Stimulated activated CD4-positive, alpha-beta T cell treated with anti-CD3 and anti-CD28 coated beads, Interleukin-12 subunit alpha, Interleukin-12 subunit beta, amount 100 ng/mL, for 24 hours (primary cell): ENCODE measurements around the gene A1BG.

Source experiments
- DNase-seq, 2 experiments: peaks; one replicate each; pipeline ENCODE4 v3.0.0-alpha.2; 2020; ENCODE audit warnings: low read depth in 2 of 2

The A1BG gene

GRCh38 chr19:58352760-58353671 is at the start of gene A1BG:
TSS of gene A1BG (minus strand) at chr19:58353492. CDS start at chr19:58353437, 55 bp downstream.
- no peak for DNase-seq

DNA sequence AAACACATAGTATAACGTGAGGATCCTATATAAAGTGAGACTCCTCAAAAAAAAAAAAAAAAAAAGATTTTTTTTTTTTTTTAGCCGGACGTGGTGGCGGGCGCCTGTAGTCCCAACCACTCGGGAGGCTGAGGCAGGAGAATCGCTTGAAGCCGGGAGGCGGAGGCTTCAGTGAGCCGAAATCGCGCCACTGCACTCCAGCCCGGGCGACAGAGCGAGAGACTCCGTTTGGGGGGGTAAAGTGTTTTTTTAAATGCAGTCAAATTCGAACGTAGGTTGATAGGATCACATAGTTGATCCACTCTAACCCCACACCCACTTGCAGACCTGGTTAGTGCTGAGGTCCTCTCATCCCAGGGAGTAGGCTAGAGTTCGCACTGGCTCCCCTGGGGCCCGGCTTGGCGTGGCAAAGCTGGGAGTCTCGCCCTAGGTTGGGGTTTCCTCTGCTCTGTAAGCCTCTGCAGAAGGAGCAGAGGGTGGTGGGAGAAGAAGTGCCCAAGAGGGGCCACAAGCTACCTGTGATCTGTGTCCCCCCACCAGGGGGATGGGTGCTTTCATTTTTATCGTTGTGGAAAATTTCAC is 48.6 kb upstream of the A1BG start:
- no peak for DNase-seq

DNA sequence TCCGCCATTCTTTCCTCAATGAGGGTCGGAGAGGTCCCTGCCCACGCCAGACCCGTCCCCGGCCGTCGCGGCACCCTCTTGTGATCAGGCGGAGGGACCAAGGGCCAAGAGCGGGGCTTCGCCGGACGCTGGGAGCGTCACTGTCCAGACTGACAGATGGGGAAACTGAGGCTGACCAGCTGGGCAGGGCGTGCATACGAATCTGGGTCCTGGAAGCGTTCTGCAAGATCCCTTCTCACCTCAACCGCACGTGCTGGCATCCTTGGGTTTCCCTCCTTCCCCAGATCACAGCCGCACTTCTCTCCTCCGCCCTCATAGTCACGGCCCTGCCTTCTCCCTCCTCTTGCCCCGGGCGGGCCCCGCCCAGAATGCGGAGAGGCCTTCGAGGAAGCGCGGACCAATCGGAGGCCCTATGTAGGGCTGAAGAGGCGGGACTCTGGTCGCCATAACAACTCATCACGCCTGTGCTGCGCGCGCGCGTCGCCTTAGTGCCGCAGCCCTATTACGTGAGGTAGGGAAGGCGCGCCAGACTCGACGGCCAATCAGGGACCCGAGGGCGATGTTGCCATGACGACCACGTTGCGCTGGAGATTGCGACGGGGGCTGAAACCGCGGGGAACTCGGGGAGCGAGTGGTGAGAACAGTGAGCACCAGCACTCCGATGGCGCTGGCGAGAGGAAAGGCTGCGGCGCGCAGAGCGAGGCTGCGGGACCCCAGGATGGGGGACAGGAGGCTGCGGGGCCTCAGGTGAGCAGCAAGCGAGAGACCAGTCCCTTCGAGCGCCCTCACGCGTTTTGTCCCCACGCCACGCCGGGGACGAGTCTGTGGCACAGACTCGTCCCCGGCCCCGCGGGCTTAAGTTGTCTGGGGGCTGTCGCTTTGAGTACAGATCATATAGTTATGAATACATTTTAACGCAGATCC is 47.9 kb upstream of the A1BG start:
- peak; percentile 98 to 99 for DNase-seq

- no peak for DNase-seq
Measured at GRCh38 chr19:58400316-58400915, 47.1 kb upstream of the A1BG start.

GRCh38 chr19:58399903-58400302 is 46.6 kb upstream of the A1BG start:
- DNase-seq = no peak

GRCh38 chr19:58398545-58398944 is 45.3 kb upstream of the A1BG start:
- DNase-seq = no peak

GRCh38 chr19:58398087-58398486 is 44.8 kb upstream of the A1BG start:
- no peak for DNase-seq

DNA sequence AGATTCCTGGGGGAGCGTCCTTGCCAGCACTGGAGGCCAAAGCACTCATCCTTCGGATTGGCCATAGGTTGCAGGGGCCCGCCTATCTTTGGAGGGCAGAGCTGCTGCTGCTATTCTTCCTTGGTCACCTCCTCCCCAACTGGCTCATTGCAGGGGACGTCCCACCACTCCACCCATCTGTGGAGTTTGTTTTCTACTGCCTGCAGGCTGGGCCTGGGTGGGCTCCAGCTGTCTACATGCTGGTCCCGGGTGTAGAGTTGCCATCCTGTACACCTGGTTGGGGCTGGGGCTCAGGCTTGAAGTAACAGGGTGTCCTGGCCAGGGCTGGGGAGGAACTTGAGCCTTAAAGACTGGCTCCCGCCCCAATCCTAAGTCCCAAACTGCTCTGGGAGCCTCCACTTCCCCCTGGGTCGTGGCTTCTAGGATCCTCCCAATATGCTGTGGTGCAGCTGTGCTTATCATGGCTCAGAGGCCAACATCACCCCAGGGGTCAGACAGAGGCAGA is 44.3 kb upstream of the A1BG start:
- no peak for DNase-seq

DNA sequence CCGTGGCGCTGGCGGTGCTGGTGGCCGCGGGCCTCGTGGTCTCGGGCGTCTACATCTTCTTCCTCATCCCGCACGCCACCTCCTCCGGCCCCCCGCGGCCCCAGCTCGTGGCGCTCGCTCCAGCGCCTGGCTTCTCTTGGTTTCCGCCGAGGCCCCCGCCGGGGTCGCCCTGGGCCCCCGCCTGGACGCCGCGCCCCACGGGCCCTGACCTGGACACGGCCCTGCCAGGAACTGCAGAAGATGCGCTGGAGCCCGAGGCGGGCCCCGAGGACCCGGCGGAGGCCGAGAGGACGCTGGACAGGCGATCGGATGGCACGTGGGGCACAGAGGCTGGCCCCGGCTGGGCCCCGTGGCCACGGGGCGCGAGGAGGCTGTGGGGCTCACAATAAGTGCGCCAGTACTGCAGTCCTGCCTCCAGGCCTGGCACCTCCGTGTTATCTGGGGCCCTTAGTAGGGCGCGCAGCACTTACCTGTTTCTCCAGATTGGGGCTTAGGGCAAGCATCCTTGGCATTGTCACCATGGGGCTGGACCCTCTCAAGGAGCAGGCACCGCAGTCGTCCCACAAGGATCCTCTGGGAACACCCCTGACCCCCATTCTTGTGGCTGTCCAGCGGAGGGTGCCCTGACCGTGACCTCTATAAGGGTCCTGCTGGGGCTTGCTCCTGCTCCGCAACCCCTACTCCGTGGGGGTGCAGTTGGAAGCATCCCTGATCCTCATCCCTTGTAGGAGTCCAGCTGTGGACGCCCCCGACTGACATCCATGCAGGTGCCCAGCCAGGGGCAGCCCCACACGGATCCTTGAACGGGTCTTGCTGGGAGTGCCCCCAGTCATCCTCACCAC is 43.6 kb upstream of the A1BG start:
- DNase-seq = no peak

DNA sequence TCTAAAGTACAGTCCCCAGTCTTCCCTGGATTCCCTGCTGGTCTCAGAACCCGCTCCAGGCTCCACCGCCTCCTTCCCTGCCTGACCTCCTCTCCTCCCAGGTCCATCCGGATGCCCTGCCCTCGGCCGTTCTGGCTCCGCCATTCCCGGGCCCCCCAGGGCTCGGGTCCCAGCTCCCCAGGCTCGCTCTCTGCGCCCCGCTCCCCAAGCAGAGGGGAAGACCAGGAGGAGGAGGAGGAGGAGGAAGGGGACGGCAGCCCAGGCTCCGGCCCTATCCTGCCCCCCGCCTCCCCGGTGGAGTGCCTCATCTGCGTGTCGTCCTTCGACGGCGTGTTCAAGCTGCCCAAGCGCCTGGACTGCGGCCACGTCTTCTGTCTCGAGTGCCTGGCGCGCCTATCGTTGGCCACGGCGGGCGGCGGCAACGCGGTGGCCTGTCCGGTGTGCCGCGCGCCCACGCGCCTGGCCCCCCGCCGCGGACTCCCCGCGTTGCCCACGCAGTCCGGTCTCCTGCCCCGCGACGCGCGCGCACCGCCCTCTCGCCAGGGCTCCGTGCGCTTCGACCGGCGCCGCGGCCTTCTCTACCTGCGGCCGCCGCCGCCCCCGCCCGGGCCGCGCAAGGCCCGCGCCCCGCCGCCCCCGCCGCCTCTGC is 42.8 kb upstream of the A1BG start:
- DNase-seq = no peak

DNA sequence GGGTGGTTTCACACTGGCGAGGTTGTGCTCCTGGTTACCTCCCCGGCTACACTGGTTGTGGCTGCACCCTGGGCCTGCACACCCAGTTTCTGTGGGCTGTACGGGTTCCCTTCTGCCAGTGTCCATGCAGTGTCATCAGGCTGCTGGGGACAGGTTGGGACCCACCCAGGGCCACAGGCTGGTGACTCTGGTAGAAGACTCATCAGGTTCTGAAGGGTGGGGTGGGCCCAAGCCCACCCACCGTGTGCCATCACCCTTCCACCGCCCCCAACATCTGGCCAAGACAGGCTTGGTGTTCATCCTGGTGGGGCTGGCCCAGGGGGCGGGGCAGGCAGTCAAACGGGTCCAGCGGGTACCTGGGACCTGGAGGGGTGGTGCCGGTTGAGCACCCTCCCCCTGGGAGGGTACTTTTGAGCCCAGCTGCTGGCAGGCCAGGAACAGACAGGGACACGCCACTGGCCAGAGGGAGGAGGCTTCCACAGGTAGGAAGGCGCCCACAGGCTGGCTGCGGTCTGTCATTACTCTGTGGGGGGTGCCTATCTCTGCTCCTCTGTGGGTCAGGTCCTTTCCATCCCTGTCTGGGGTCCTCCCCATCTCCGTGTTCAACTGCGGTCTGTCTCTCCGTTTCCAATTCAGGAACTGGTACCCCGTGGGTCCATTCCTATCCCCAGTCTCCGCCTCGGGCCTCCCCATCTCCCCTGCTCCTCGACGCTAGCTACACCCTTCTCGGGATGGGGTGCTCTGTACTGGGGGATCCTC is 42.1 kb upstream of the A1BG start, which contains the start of gene RNF225:
TSS of gene RNF225 (plus strand) at position 437 of the 759 bp plus-strand sequence. CDS start 434 bp downstream, outside the sequence.
- DNase-seq = no peak

GRCh38 chr19:58394821-58395219 is 41.5 kb upstream of the A1BG start:
- no peak for DNase-seq

DNA sequence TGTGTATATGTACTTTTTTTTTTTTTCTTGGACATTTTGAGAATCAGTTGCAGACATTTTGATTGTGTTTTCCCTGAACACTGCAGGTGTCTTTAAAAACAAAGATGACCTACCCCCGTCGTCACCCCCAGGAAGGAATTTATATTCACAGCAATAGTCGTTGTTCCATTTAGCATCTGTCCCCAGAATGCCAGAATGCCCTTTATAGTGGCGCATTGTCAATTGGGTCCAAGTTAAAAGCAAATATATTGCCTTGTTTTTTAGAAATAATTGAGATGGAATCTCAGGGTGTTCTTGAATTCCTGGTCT is 40.4 kb upstream of the A1BG start:
- DNase-seq = no peak

DNA sequence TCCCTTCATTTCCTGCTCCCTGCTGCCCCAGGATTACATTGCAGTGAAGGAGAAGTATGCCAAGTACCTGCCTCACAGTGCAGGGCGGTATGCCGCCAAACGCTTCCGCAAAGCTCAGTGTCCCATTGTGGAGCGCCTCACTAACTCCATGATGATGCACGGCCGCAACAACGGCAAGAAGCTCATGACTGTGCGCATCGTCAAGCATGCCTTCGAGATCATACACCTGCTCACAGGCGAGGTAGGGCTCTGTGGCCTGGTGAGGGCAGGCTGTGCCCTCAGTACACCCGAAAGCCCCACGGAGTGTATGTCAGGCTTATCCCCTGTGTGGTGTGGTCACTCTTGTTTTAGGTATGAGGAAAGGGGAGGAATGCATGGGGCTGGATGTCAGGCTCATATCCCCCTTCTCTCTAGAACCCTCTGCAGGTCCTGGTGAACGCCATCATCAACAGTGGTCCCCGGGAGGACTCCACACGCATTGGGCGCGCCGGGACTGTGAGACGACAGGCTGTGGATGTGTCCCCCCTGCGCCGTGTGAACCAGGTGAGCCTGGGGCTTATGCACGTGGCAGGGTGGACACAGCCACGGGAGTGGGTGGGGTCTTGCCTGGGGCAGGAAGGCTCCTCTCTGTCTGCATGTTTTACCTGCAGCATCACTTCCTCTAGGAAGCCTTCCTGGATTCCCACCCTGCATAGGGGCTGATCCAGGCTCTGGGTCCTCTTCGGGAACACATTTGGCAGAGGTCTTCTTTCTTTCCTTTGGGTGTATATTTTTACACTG is 39.8 kb upstream of the A1BG start:
- no peak for DNase-seq

DNA sequence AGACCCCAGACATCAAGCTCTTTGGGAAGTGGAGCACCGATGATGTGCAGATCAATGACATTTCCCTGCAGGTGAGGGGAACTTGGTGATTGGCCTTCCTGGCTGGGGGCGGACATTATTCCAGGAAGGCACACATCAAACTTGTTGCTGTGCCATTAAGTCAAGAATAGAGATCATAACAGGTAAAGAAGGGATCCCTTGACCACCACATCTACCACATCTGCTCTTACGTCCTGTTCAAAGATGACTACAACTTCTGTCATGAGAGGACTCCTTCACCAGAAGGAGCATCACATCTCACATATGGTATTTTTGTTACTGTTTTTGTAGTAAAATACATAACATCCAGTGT is 34.9 kb upstream of the A1BG start:
- DNase-seq = no peak

DNA sequence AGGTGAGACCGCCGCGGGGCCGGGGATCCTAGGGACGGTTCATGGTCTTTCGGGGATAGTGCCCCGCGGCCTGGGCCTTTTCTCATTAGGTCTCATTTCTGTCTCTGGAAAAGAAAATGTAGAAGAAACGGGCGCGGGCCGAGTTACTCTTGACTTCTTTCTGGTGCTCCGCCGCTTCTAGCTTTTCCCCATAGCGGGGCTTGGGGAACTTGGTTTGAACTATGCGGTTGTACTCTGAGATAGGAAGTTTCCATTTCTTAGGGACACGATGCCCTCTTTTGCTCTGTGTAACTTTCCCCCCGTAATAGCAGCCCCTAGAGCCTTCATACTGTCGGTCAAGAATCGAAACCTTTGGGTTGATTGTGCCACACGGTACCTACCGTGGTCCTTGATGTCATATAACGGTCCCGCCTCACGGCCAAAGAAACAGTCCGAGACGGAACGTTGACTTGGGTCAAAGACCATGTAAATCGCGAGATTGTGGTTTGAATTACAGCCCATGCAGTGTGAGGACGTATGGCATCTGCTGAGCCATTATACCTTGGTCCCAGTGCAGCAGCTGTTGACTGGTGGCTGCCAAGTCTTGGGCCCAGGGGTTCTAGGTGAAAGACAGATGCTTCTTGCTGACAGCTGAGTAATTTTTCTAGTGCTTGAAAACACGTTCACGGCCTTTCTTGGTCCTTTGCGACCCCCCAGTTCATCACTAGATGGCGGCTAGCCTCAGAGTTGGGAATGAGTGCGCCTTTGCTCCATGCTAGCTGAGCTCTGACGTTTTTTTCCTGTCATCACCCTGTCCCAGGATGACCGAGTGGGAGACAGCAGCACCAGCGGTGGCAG is 34.3 kb upstream of the A1BG start:
- no peak for DNase-seq

GRCh38 chr19:58386576-58387337 is 33.5 kb upstream of the A1BG start, which contains the start of gene RPS5:
TSS of gene RPS5 (plus strand) at chr19:58387269. CDS start at chr19:58388138, 869 bp downstream.
- peak; percentile 89 to 90 for DNase-seq
